Measurements from ENCODE around the gene ABCA1. TPM values are rescaled to one million over a fixed set of nuclear protein-coding genes. Genes with fewer than 3 reads are reported as not detected.

ABCA1 gene
- total RNA-seq, 2 experiments from 2014 or later: 8.0 to 14.0 TPM

DNA sequence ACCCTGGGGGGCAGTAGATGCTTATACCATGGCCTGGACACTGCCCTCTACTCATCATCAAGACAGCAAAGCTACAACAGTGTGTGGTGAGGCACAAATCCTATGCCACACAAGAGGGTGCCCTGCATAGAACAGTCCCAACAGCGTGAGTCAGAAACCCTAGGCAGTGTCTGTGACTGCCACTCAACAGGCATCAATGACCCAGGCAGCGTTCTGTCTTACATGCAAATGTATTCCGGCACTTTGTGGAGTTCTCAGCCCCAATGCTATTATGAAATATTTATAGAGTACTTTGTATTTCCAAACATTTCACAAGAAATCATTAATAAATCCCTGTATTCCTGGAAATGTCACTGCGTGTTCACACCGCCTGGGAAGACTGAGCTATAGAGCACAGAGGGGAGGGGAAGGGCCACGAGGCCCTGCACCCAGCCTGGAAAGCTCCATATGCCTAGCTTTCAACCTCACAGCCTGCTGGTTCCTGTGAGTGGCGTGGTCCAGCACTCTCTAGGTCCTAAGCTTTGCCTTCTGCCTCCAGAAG lies 86.3 kb downstream of the ABCA1 start:
- DNase-seq (ENCODE audit: low spot score): no peak
- Histone ChIP-seq H3K9me2 (ENCODE audit: insufficient read depth, low read length) (no peaks in the 10 kb centered on the region), H4K20me1 (ENCODE audit: insufficient read depth, low read length) (no peaks in the 10 kb centered on the region), H3K4me3 (ENCODE audit: low read depth, low read length, poor library complexity, severe bottlenecking) (no peak overlapping the region), H3K36me3 (ENCODE audit: insufficient read depth, low read length) (peaks cover 43% of the 10 kb centered on the region), H3K9me3 (ENCODE audit: low read length) (no peaks in the 10 kb centered on the region), H3K4me2 (ENCODE audit: low read length) (no peak overlapping the region), H3K4me1 (ENCODE audit: insufficient read depth, low read length, poor library complexity, severe bottlenecking) (peaks cover 1% of the 10 kb centered on the region), H3K79me2 (ENCODE audit: insufficient read depth, low read depth, low read length) (no peaks in the 10 kb centered on the region), H2AFZ (ENCODE audit: low read length) (no peak overlapping the region), H3K27ac (ENCODE audit: low read depth, low read length, poor library complexity, severe bottlenecking) (no peak overlapping the region)
- ChIA-PET CTCF (ENCODE audit: unreplicated experiment) (no interaction called here), POLR2A (interaction anchor here (0.5 to 1.2 kb wide), 3 partner anchors 12 to 621 kb away, joined by 3 to 4 read pairs (median 3); no protein-coding TSS in a partner anchor)
- TF ChIP-seq, protein P1, sequence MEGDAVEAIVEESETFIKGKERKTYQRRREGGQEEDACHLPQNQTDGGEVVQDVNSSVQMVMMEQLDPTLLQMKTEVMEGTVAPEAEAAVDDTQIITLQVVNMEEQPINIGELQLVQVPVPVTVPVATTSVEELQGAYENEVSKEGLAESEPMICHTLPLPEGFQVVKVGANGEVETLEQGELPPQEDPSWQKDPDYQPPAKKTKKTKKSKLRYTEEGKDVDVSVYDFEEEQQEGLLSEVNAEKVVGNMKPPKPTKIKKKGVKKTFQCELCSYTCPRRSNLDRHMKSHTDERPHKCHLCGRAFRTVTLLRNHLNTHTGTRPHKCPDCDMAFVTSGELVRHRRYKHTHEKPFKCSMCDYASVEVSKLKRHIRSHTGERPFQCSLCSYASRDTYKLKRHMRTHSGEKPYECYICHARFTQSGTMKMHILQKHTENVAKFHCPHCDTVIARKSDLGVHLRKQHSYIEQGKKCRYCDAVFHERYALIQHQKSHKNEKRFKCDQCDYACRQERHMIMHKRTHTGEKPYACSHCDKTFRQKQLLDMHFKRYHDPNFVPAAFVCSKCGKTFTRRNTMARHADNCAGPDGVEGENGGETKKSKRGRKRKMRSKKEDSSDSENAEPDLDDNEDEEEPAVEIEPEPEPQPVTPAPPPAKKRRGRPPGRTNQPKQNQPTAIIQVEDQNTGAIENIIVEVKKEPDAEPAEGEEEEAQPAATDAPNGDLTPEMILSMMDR (conservative IDR thresholded peaks at IDR 0.05; ENCODE audit: low read length): no peak
- no peak for TF ChIP-seq EZH2phosphoT487 (IDR thresholded peaks at IDR 0.05; ENCODE audit: borderline replicate concordance, low read depth, low read length)
- BruUV-seq (replicated peaks): no TSS peak
- intact Hi-C loops (cut with micrococcal nuclease; ENCODE audit: unreplicated experiment): no loop called here

DNA sequence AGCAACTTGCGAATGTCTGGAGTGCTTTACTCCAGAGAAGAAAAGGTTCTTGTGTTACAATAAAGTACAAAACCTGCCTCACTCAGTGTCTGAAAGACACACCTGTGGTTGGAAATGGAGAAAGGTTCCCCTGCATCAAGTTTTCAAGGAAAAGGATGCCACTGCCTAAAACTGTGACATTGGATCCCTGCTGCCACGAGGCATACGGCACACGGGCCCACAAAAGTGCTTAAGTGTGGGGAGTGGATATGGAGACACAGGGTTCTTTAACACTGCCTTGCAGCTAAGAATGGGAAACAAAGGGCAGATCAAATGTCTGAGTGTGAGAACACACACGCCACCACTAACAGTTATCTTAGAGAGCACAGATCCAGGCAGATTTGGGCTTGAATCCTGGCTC lies 89.0 kb downstream of the ABCA1 start:
- H3K36me3 ChIP-seq (ENCODE audit: insufficient read depth, low read length): peaks cover 52% of the 10 kb centered on the region
- DNase-seq (ENCODE audit: low spot score): no peak
- intact Hi-C loops (cut with micrococcal nuclease; ENCODE audit: unreplicated experiment): no loop called here
- BruUV-seq (replicated peaks): no TSS peak
- no peaks in the 10 kb centered on the region for H3K9me2 ChIP-seq (ENCODE audit: insufficient read depth, low read length)
- no peak for TF ChIP-seq EZH2phosphoT487 (IDR thresholded peaks at IDR 0.05; ENCODE audit: borderline replicate concordance, low read depth, low read length)
- TF ChIP-seq, protein P1 (conservative IDR thresholded peaks at IDR 0.05; ENCODE audit: low read length): no peak
- CTCF ChIA-PET (ENCODE audit: unreplicated experiment): no interaction called here
- no peak overlapping the region for H3K4me2 ChIP-seq (ENCODE audit: low read length)
- no peak overlapping the region for H3K4me3 ChIP-seq (ENCODE audit: low read depth, low read length, poor library complexity, severe bottlenecking)
- POLR2A ChIA-PET: interaction anchor here (0.7 to 1.5 kb wide), 2 partner anchors 10 to 14 kb away, joined by 3 to 4 read pairs; no protein-coding TSS in a partner anchor
- no peak overlapping the region for H3K27ac ChIP-seq (ENCODE audit: low read depth, low read length, poor library complexity, severe bottlenecking)
- H3K9me3 ChIP-seq (ENCODE audit: low read length): no peaks in the 10 kb centered on the region
- H4K20me1 ChIP-seq (ENCODE audit: insufficient read depth, low read length): no peaks in the 10 kb centered on the region
- no peaks in the 10 kb centered on the region for H3K79me2 ChIP-seq (ENCODE audit: insufficient read depth, low read depth, low read length)
- H2AFZ ChIP-seq (ENCODE audit: low read length): no peak overlapping the region
- H3K4me1 ChIP-seq (ENCODE audit: insufficient read depth, low read length, poor library complexity, severe bottlenecking): peaks cover 11% of the 10 kb centered on the region

DNA sequence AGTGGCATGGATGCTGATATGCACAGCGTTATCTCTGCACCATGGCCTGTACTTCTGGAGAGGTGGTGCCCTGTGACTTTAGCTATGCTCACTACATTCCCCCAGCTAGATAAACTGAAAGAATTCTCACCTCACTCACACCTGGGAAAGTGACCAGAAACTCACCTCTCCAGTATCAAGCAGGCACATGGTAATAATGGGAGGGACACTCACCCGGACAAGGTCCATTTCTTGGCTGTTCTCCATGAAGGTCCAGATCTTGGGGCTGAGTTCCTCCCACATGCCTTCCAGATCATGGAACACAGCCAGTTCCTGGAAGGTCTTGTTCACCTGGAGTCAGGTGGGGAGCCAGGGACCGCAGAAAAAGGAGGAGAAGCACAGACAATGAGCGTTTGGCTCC lies 91.2 kb downstream of the ABCA1 start:
- H3K9me3 ChIP-seq (ENCODE audit: low read length): no peaks in the 10 kb centered on the region
- H3K36me3 ChIP-seq (ENCODE audit: insufficient read depth, low read length): peaks cover 64% of the 10 kb centered on the region
- no peak overlapping the region for H2AFZ ChIP-seq (ENCODE audit: low read length)
- POLR2A ChIA-PET: interaction anchor here (0.7 to 1.4 kb wide), 2 partner anchors 11 to 162 kb away, joined by 3 to 5 read pairs; no protein-coding TSS in a partner anchor
- DNase-seq (ENCODE audit: low spot score): no peak
- peaks cover 11% of the 10 kb centered on the region for H3K4me1 ChIP-seq (ENCODE audit: insufficient read depth, low read length, poor library complexity, severe bottlenecking)
- no peak overlapping the region for H3K4me2 ChIP-seq (ENCODE audit: low read length)
- CTCF ChIA-PET (ENCODE audit: unreplicated experiment): no interaction called here
- no peaks in the 10 kb centered on the region for H3K9me2 ChIP-seq (ENCODE audit: insufficient read depth, low read length)
- no peaks in the 10 kb centered on the region for H4K20me1 ChIP-seq (ENCODE audit: insufficient read depth, low read length)
- no peaks in the 10 kb centered on the region for H3K79me2 ChIP-seq (ENCODE audit: insufficient read depth, low read depth, low read length)
- intact Hi-C loops (cut with micrococcal nuclease; ENCODE audit: unreplicated experiment): no loop called here
- H3K27ac ChIP-seq (ENCODE audit: low read depth, low read length, poor library complexity, severe bottlenecking): no peak overlapping the region
- TF ChIP-seq, protein P1 (conservative IDR thresholded peaks at IDR 0.05; ENCODE audit: low read length): no peak
- TF ChIP-seq EZH2phosphoT487 (IDR thresholded peaks at IDR 0.05; ENCODE audit: borderline replicate concordance, low read depth, low read length): no peak
- no peak overlapping the region for H3K4me3 ChIP-seq (ENCODE audit: low read depth, low read length, poor library complexity, severe bottlenecking)
- no TSS peak for BruUV-seq (replicated peaks)
